Measurements from ENCODE around the gene SEC31B.

DNA sequence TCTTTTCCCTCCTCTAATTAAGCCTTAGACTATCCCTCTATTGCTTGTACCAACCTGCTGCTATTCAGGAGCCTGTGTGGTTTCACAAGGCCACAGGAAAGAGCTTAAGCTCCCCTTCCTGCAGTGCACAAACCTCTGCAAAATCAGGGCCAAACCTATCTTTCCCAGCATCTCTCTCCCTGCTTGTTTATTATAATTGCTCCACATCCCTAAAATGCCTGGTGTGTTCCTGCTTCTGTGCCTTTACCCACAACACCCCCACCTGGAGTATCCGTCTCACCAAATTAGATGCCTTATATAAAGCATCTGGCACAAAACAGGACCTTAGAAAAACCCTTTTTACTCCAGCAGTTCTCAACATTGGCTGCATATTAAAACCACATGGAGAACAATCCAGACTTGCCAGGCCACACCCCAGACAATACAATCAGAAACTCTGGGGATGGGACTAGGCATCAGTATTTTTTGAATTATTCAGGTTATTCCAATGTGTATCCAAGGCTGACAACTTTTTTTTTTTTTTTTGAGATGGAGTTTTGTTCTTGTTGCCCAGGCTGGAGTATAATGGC lies 16.7 kb downstream of the SEC31B start:
- TF ChIP-seq, protein P1, sequence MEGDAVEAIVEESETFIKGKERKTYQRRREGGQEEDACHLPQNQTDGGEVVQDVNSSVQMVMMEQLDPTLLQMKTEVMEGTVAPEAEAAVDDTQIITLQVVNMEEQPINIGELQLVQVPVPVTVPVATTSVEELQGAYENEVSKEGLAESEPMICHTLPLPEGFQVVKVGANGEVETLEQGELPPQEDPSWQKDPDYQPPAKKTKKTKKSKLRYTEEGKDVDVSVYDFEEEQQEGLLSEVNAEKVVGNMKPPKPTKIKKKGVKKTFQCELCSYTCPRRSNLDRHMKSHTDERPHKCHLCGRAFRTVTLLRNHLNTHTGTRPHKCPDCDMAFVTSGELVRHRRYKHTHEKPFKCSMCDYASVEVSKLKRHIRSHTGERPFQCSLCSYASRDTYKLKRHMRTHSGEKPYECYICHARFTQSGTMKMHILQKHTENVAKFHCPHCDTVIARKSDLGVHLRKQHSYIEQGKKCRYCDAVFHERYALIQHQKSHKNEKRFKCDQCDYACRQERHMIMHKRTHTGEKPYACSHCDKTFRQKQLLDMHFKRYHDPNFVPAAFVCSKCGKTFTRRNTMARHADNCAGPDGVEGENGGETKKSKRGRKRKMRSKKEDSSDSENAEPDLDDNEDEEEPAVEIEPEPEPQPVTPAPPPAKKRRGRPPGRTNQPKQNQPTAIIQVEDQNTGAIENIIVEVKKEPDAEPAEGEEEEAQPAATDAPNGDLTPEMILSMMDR (IDR thresholded peaks at IDR 0.05), result no peak
- TF ChIP-seq POLR2A (IDR thresholded peaks at IDR 0.05), result no peak
